ENCODE data around the gene MMRN2.
"Not testable (repeated sequence)": the region's sequence is repeated elsewhere in the genome, so short reads cannot be mapped to it uniquely, and the experiment has no call there.

MMRN2 gene

GRCh38 chr10:86957471-86958115 is at the start of gene MMRN2:
MMRN2 (minus strand) TSS chr10:86957615; CDS start chr10:86957541, 74 bp downstream.
- no peak for DNase-seq (ENCODE audit: low read depth)
- H3K4me3 ChIP-seq (ENCODE audit: control insufficient read depth, low read depth, low read length) = no peak within 1 kb of the TSS
- TF ChIP-seq CTCF (IDR thresholded peaks at IDR 0.05; ENCODE audit: control insufficient read depth, insufficient read depth, low read depth, low read length, missing control alignments) = no peak

- DNase-seq (ENCODE audit: low read depth); H3K4me3 ChIP-seq (ENCODE audit: control insufficient read depth, low read depth, low read length): not testable (repeated sequence)
Observed at GRCh38 chr10:87007124-87007523, 49.7 kb upstream of the MMRN2 start.

GRCh38 chr10:87000491-87000890 is 43.1 kb upstream of the MMRN2 start:
- no peak for TF ChIP-seq CTCF (IDR thresholded peaks at IDR 0.05; ENCODE audit: control insufficient read depth, insufficient read depth, low read depth, low read length, missing control alignments)
- no peak overlapping the region for H3K4me3 ChIP-seq (ENCODE audit: control insufficient read depth, low read depth, low read length)
- no peak for DNase-seq (ENCODE audit: low read depth)

GRCh38 chr10:86999802-87000403 is 42.5 kb upstream of the MMRN2 start:
- H3K4me3 ChIP-seq (ENCODE audit: control insufficient read depth, low read depth, low read length); DNase-seq (ENCODE audit: low read depth): not testable (repeated sequence)

GRCh38 chr10:86992929-86993328 is 35.5 kb upstream of the MMRN2 start:
- no peak for TF ChIP-seq CTCF (IDR thresholded peaks at IDR 0.05; ENCODE audit: control insufficient read depth, insufficient read depth, low read depth, low read length, missing control alignments)
- H3K4me3 ChIP-seq (ENCODE audit: control insufficient read depth, low read depth, low read length) = no peak overlapping the region
- DNase-seq (ENCODE audit: low read depth) = no peak

- TF ChIP-seq CTCF (IDR thresholded peaks at IDR 0.05; ENCODE audit: control insufficient read depth, insufficient read depth, low read depth, low read length, missing control alignments) = no peak
- DNase-seq (ENCODE audit: low read depth) = no peak
- H3K4me3 ChIP-seq (ENCODE audit: control insufficient read depth, low read depth, low read length) = no peak overlapping the region
Observed at GRCh38 chr10:86992456-86992855, 35.0 kb upstream of the MMRN2 start.

DNA sequence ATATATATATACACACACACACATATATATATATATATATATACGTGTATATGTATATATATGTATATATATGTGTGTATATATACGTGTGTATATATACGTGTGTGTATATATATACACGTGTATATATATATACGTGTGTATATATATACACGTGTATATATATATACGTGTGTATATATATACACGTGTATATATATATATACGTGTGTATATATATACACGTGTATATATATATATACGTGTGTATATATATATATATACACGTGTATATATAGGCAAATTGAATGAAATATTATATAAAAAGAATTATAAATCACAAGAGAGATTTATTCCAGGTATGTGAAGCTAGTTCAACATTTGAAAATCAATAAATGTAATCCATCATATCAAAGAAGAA is 33.9 kb upstream of the MMRN2 start:
- not testable (repeated sequence) for DNase-seq (ENCODE audit: low read depth); H3K4me3 ChIP-seq (ENCODE audit: control insufficient read depth, low read depth, low read length)

DNA sequence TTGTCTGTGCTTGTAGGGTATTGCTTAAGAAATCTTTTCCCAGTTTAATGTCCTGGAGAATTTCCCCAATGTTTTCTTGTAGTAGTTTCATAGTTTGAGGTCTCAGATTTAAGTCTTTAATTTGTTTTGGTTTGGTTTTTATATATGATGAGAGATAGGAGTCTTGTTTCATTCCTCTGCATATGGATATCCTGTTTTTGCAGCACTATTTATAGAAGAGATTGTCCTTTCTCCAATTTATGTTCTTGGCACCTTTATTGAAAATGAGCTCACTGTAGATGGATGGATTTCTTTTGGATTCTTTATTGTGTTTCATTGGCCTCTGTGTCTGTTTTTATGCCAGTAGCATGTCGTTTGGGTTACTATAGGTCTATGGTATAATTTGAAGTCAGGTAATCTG is 31.1 kb upstream of the MMRN2 start:
- no peak for TF ChIP-seq CTCF (IDR thresholded peaks at IDR 0.05; ENCODE audit: control insufficient read depth, insufficient read depth, low read depth, low read length, missing control alignments)
- no peak for DNase-seq (ENCODE audit: low read depth)
- no peak overlapping the region for H3K4me3 ChIP-seq (ENCODE audit: control insufficient read depth, low read depth, low read length)

- DNase-seq (ENCODE audit: low read depth); H3K4me3 ChIP-seq (ENCODE audit: control insufficient read depth, low read depth, low read length): not testable (repeated sequence)
Observed at GRCh38 chr10:86984498-86984897, 27.1 kb upstream of the MMRN2 start.
